Muscle layer of duodenum (tissue), 2 donors: ENCODE data around the gene BICDL1.
"Not testable (repeated sequence)": the region's sequence is repeated elsewhere in the genome, so short reads cannot be mapped to it uniquely, and the experiment has no call there.

ENCODE experiments used
- H3K27ac ChIP-seq: one replicate; pipeline ENCODE4 v1.7.0; 2013; ENCODE audit warnings: mild to moderate bottlenecking, low read length
- H3K27me3 ChIP-seq: one replicate; pipeline ENCODE4 v1.7.0; 2013; ENCODE audit warnings: low read depth, mild to moderate bottlenecking, control low read depth, low read length
- H3K36me3 ChIP-seq, 2 donors: one replicate each; pipeline ENCODE4 v1.7.0; 2013; ENCODE audit warnings: low read length in 2 of 2, control low read depth in 1 of 2, mild to moderate bottlenecking in 1 of 2; ENCODE audit not compliant: insufficient read depth in 2 of 2, control insufficient read depth in 1 of 2
- H3K4me1 ChIP-seq, 2 donors: one replicate each; pipeline ENCODE4 v1.7.0; 2013; ENCODE audit warnings: low read length in 2 of 2, mild to moderate bottlenecking in 2 of 2, control low read depth in 1 of 2, moderate library complexity in 1 of 2; ENCODE audit not compliant: insufficient read depth in 2 of 2, control insufficient read depth in 1 of 2
- H3K4me3 ChIP-seq, 2 donors: one replicate each; pipeline ENCODE4 v1.7.0; 2013; ENCODE audit warnings: low read length in 2 of 2, low read depth in 1 of 2, mild to moderate bottlenecking in 1 of 2
- H3K9me3 ChIP-seq, 2 donors: one replicate each; pipeline ENCODE4 v1.7.0; 2013; ENCODE audit warnings: low read length in 2 of 2, control low read depth in 1 of 2, mild to moderate bottlenecking in 1 of 2; ENCODE audit not compliant: control insufficient read depth in 1 of 2
- donor health status: healthy.

Gene BICDL1

GRCh38 chr12:119980242-119980641 lies 8.8 kb upstream of the BICDL1 start:
- Histone ChIP-seq H3K4me3 (no peak overlapping the region), H3K36me3 (no peaks in the 10 kb centered on the region), H3K4me1 (no peaks in the 10 kb centered on the region), H3K9me3 (no peaks in the 10 kb centered on the region), H3K27ac (no peak overlapping the region), H3K27me3 (no peaks in the 10 kb centered on the region)

GRCh38 chr12:119980702-119981101 lies 8.3 kb upstream of the BICDL1 start:
- not testable (repeated sequence) for H3K4me1 ChIP-seq, H3K27me3 ChIP-seq, H3K4me3 ChIP-seq, H3K36me3 ChIP-seq, H3K9me3 ChIP-seq, H3K27ac ChIP-seq

- peaks cover 4 to 15% of the 10 kb centered on the region in 2 donors for H3K4me1 ChIP-seq
- H3K9me3 ChIP-seq = no peaks in the 10 kb centered on the region
- H3K4me3 ChIP-seq = peak overlapping the region in 1 of 2 donors; percentile 72
- H3K36me3 ChIP-seq = no peaks in the 10 kb centered on the region
- peaks cover 16% of the 10 kb centered on the region for H3K27me3 ChIP-seq
- no peak overlapping the region for H3K27ac ChIP-seq
Measured at GRCh38 chr12:119989361-119989730, 310 bp downstream of the BICDL1 start.

GRCh38 chr12:119989731-119990381 lies 820 bp downstream of the BICDL1 start:
- Histone ChIP-seq H3K9me3 (no peaks in the 10 kb centered on the region), H3K4me1 (peaks cover 4 to 15% of the 10 kb centered on the region in 2 donors), H3K4me3 (peak overlapping the region; percentile 39 to 53), H3K27me3 (peaks cover 16% of the 10 kb centered on the region), H3K27ac (no peak overlapping the region), H3K36me3 (no peaks in the 10 kb centered on the region)

- H3K4me1 ChIP-seq = peaks cover 4 to 15% of the 10 kb centered on the region in 2 donors
- H3K4me3 ChIP-seq = peak overlapping the region; percentile 39 to 53
- H3K36me3 ChIP-seq = no peaks in the 10 kb centered on the region
- no peak overlapping the region for H3K27ac ChIP-seq
- no peaks in the 10 kb centered on the region for H3K9me3 ChIP-seq
- peaks cover 16% of the 10 kb centered on the region for H3K27me3 ChIP-seq
Measured at GRCh38 chr12:119990382-119990874, 1.4 kb downstream of the BICDL1 start.

- peaks cover 10% of the 10 kb centered on the region for H3K27me3 ChIP-seq
- H3K4me1 ChIP-seq = peaks cover 4 to 15% of the 10 kb centered on the region in 2 donors
- no peaks in the 10 kb centered on the region for H3K9me3 ChIP-seq
- no peaks in the 10 kb centered on the region for H3K36me3 ChIP-seq
- no peak overlapping the region for H3K27ac ChIP-seq
- H3K4me3 ChIP-seq = no peak overlapping the region
Measured at GRCh38 chr12:119992129-119992705, 3.2 kb downstream of the BICDL1 start.

GRCh38 chr12:119994892-119995658 lies 6.0 kb downstream of the BICDL1 start:
- peaks cover 0 to 3% of the 10 kb centered on the region in 2 donors for H3K4me1 ChIP-seq
- no peak overlapping the region for H3K27ac ChIP-seq
- no peaks in the 10 kb centered on the region for H3K36me3 ChIP-seq
- no peak overlapping the region for H3K4me3 ChIP-seq
- peaks cover 7% of the 10 kb centered on the region for H3K27me3 ChIP-seq
- no peaks in the 10 kb centered on the region for H3K9me3 ChIP-seq

- no peaks in the 10 kb centered on the region for H3K4me1 ChIP-seq
Measured at GRCh38 chr12:119996417-119996816, 7.4 kb downstream of the BICDL1 start.

GRCh38 chr12:119998471-119999245 lies 9.6 kb downstream of the BICDL1 start:
- no peaks in the 10 kb centered on the region for H3K27me3 ChIP-seq
- H3K9me3 ChIP-seq = no peaks in the 10 kb centered on the region
- H3K4me1 ChIP-seq = no peaks in the 10 kb centered on the region
- no peak overlapping the region for H3K27ac ChIP-seq
- no peak overlapping the region for H3K4me3 ChIP-seq
- H3K36me3 ChIP-seq = no peaks in the 10 kb centered on the region

More at GRCh38 chr12:119996417-119996816, 7.4 kb downstream of the BICDL1 start:
- no peaks in the 10 kb centered on the region for H3K27me3 ChIP-seq
- H3K27ac ChIP-seq = no peak overlapping the region
- H3K4me3 ChIP-seq = no peak overlapping the region
- no peaks in the 10 kb centered on the region for H3K9me3 ChIP-seq
- H3K36me3 ChIP-seq = no peaks in the 10 kb centered on the region

- H3K36me3 ChIP-seq = no peaks in the 10 kb centered on the region
- no peak overlapping the region for H3K27ac ChIP-seq
- H3K27me3 ChIP-seq = no peaks in the 10 kb centered on the region
- no peaks in the 10 kb centered on the region for H3K9me3 ChIP-seq
- H3K4me3 ChIP-seq = no peak overlapping the region
- no peaks in the 10 kb centered on the region for H3K4me1 ChIP-seq
Measured at GRCh38 chr12:120000556-120000955, 11.5 kb downstream of the BICDL1 start.
